Measurements from ENCODE around the gene DENND5A.

DENND5A gene

GRCh38 chr11:9094420-9094819, 170.7 kb downstream of the DENND5A start:
- no peak for FAIRE-seq

- FAIRE-seq: no peak
Observed at GRCh38 chr11:9092853-9093778, 172.0 kb downstream of the DENND5A start.

GRCh38 chr11:9092072-9092471, 173.1 kb downstream of the DENND5A start:
- FAIRE-seq: no peak

- no peak for FAIRE-seq
Observed at GRCh38 chr11:9091044-9091922, 173.9 kb downstream of the DENND5A start, which contains the start of gene SCUBE2. Gene SCUBE2 (minus strand): TSS chr11:9091599. CDS start chr11:9091528, 71 bp downstream.

GRCh38 chr11:9090488-9091043, 174.6 kb downstream of the DENND5A start:
- no peak for FAIRE-seq

- FAIRE-seq: no peak
Observed at GRCh38 chr11:9089636-9090035, 175.5 kb downstream of the DENND5A start.

GRCh38 chr11:9089061-9089460, 176.1 kb downstream of the DENND5A start:
- FAIRE-seq: no peak
